GM21825 (cell line): ENCODE results near the gene PCDHGA9.
"Not testable (repeated sequence)": the region's sequence is repeated elsewhere in the genome, so short reads cannot be mapped to it uniquely, and the experiment has no call there.

Experiments
- ATAC-seq: cut with Tn5 transposase; IDR thresholded peaks from one replicate; pipeline ENCODE4 v1.9.1; 2021; ENCODE audit warnings: mild to moderate bottlenecking, moderate library complexity; ENCODE audit not compliant: unreplicated experiment

PCDHGA9 gene

DNA sequence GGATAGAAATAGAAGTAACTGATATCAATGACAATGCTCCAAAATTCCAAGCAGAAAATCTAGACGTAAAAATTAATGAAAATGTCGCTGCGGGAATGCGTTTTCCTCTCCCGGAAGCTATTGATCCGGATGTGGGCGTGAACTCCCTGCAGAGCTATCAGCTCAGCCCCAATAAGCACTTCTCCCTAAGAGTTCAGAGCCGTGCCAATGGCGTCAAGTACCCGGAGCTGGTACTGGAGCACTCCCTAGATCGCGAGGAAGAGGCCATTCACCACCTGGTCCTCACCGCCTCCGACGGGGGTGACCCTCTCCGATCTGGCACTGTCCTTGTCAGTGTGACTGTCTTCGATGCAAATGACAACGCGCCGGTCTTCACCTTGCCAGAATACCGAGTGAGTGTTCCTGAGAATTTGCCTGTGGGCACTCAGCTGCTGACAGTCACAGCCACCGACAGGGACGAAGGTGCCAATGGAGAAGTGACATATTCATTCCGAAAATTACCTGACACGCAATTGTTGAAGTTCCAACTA is 11.0 kb downstream of the PCDHGA9 start:
- no peak for ATAC-seq

DNA sequence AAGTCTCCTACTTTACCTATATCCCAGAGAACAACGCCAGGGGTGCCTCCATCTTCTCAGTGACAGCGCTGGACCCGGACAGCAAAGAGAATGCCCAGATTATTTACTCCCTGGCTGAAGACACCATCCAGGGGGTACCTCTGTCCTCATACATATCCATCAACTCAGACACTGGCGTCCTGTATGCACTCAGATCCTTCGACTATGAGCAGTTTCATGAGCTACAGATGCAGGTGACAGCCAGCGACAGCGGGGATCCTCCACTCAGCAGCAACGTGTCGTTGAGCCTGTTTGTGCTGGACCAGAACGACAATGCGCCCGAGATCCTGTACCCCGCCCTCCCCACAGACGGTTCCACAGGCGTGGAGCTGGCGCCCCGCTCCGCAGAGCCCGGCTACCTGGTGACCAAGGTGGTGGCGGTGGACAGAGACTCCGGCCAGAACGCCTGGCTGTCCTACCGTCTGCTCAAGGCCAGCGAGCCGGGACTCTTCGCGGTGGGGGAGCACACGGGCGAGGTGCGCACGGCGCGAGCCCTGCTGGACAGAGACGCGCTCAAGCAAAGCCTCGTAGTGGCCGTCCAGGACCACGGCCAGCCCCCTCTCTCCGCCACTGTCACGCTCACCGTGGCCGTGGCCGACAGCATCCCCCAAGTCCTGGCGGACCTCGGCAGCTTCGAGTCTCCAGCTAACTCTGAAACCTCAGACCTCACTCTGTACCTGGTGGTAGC is 12.1 kb downstream of the PCDHGA9 start:
- not testable (repeated sequence) for ATAC-seq

DNA sequence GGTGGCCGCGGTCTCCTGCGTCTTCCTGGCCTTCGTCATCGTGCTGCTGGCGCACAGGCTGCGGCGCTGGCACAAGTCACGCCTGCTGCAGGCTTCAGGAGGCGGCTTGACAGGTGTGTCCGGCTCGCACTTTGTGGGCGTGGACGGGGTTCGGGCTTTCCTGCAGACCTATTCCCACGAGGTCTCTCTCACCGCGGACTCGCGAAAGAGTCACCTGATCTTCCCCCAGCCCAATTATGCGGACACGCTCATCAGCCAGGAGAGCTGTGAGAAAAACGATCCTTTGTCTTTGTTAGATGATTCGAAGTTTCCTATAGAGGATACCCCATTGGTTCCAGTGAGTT is 12.7 kb downstream of the PCDHGA9 start:
- not testable (repeated sequence) for ATAC-seq

DNA sequence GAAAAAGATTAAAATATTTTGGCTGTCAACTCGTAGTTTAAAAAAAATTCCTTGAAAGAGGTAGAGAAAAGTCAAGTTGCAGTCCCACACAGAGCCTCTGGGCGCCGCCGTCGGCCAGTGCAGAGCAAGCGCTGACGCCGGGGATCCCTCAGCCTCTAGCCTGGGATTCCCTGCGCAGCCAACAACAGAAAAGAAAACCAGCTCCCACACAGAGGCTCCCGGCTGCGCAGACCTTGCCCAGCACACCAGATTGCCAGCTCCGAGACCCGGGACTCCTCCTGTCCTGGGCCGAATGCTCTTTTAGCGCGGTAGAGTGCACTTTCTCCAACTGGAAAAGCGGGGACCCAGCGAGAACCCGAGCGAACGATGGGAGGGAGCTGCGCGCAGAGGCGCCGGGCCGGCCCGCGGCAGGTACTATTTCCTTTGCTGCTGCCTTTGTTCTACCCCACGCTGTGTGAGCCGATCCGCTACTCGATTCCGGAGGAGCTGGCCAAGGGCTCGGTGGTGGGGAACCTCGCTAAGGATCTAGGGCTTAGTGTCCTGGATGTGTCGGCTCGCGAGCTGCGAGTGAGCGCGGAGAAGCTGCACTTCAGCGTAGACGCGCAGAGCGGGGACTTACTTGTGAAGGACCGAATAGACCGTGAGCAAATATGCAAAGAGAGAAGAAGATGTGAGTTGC is 15.1 kb downstream of the PCDHGA9 start, which contains the start of gene PCDHGB7:
PCDHGB7 (plus strand) TSS at position 184 of the 679 bp plus-strand sequence; CDS start at position 367, 183 bp downstream.
- peak; percentile 79 for ATAC-seq

DNA sequence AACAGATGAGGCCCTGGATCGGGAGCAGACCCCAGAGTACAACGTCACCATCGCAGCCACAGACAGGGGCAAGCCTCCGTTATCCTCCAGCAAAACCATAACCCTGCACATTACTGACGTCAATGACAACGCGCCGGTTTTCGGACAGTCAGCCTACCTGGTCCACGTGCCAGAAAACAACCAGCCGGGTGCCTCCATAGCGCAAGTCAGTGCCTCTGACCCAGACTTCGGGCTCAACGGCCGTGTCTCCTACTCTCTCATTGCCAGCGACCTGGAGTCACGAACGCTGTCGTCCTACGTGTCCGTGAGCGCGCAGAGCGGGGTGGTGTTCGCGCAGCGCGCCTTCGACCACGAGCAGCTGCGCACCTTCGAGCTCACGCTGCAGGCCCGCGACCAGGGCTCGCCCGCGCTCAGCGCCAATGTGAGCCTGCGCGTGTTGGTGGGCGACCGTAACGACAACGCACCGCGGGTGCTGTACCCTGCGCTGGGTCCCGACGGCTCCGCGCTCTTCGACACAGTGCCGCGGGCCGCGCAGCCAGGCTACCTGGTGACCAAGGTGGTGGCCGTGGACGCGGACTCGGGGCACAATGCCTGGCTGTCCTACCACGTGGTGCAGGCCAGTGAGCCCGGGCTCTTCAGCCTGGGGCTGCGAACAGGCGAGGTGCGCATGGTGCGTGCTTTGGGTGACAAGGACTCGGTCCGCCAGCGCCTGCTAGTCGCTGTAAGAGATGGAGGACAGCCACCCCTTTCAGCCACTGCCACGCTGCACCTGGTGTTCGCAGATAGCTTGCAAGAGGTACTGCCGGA is 16.7 kb downstream of the PCDHGA9 start:
- ATAC-seq, result no peak

DNA sequence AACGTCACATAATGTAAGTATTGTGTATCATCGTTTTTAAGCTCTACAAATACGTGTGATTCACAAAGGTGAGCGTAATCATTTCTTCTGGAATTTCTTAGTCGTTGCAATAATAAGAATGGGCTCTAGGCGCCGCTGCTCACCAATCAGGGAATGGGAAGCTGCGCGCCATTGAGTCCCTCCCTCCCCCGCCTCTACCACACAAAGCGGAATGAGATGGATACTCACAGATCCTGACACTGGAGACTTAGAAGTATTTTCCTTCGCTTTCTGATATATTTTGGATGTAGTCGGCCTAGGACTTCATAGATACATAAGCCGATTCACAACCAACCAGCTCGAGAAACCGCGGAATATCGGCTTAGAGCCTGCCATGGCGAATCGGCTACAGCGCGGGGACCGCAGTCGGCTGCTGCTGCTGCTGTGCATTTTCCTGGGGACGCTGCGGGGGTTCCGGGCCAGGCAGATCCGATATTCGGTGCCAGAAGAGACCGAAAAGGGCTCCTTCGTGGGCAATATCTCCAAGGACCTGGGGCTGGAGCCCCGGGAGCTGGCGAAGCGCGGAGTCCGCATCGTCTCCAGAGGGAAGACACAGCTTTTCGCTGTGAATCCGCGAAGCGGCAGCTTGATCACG is 18.4 kb downstream of the PCDHGA9 start, which contains the start of gene PCDHGA11:
PCDHGA11 (plus strand) TSS at position 197 of the 634 bp plus-strand sequence; CDS start at position 374, 177 bp downstream.
- ATAC-seq, result peak; percentile 56

DNA sequence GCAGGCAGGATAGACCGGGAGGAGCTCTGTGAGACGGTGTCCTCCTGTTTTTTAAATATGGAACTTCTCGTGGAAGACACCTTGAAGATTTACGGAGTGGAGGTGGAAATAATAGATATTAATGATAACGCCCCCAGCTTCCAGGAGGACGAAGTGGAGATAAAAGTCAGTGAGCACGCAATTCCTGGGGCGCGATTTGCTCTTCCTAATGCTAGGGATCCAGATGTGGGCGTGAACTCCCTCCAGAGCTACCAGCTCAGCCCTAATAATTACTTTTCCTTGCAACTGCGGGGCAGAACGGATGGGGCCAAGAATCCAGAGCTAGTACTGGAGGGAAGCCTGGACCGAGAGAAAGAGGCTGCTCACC is 18.9 kb downstream of the PCDHGA9 start:
- ATAC-seq, result no peak

DNA sequence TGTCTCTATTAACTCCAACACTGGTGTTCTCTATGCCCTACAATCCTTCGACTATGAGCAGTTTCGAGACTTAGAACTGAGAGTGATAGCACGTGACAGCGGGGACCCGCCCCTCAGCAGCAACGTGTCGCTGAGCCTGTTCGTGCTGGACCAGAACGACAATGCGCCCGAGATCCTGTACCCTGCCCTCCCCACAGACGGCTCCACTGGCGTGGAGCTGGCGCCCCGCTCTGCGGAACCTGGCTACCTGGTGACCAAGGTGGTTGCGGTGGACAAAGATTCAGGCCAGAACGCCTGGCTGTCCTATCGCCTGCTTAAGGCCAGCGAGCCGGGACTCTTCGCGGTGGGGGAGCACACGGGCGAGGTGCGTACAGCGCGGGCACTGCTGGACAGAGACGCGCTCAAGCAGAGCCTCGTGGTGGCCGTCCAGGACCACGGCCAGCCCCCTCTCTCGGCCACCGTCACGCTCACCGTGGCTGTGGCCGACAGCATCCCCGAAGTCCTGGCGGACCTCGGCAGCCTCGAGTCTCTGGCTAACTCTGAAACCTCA is 20.2 kb downstream of the PCDHGA9 start:
- ATAC-seq, result no peak

DNA sequence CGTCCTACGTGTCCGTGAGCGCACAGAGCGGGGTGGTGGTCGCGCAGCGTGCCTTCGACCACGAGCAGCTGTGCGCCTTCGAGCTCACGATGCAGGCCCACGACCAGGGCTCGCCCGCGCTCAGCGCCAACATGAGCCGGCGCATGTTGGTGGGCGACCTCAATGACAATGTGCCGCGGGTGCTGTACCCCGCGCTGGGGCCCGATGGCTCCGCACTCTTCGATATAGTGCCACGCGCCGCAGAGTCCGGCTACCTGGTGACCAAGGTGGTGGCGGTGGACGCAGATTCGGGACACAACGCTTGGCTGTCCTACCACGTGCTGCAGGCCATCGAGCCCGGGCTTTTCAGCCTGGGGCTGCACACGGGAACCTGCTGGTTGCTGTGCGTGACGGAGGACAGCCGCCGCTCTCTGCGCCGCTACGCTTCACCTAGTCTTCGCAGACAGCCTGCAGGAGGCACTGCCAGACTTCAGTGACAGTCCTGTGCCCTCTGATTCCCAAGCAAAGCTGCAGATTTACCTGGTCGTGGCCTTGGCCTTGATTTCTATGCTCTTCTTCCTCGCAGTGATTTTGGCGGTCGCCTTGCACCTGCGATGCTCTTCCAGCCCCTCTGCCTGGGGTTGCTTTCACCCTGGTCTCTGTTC is 25.3 kb downstream of the PCDHGA9 start:
- ATAC-seq, result no peak

DNA sequence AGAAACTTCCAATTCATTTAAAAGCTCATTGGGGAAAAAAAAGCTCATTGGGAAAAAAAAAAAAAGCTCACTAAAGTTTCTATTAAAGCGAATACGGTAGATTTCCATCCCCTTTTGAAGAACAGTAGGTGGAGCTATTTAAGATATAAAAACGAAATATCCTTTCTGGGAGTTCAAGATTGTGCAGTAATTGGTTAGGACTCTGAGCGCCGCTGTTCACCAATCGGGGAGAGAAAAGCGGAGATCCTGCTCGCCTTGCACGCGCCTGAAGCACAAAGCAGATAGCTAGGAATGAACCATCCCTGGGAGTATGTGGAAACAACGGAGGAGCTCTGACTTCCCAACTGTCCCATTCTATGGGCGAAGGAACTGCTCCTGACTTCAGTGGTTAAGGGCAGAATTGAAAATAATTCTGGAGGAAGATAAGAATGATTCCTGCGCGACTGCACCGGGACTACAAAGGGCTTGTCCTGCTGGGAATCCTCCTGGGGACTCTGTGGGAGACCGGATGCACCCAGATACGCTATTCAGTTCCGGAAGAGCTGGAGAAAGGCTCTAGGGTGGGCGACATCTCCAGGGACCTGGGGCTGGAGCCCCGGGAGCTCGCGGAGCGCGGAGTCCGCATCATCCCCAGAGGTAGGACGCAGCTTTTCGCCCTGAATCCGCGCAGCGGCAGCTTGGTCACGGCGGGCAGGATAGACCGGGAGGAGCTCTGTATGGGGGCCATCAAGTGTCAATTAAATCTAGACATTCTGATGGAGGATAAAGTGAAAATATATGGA is 27.9 kb downstream of the PCDHGA9 start, which contains the start of gene PCDHGA12:
PCDHGA12 (plus strand) TSS at position 176 of the 782 bp plus-strand sequence; CDS start at position 429, 253 bp downstream.
- ATAC-seq, result peak; percentile 88

DNA sequence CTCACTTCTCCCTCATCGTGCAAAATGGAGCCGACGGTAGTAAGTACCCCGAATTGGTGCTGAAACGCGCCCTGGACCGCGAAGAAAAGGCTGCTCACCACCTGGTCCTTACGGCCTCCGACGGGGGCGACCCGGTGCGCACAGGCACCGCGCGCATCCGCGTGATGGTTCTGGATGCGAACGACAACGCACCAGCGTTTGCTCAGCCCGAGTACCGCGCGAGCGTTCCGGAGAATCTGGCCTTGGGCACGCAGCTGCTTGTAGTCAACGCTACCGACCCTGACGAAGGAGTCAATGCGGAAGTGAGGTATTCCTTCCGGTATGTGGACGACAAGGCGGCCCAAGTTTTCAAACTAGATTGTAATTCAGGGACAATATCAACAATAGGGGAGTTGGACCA is 28.7 kb downstream of the PCDHGA9 start:
- ATAC-seq, result no peak

DNA sequence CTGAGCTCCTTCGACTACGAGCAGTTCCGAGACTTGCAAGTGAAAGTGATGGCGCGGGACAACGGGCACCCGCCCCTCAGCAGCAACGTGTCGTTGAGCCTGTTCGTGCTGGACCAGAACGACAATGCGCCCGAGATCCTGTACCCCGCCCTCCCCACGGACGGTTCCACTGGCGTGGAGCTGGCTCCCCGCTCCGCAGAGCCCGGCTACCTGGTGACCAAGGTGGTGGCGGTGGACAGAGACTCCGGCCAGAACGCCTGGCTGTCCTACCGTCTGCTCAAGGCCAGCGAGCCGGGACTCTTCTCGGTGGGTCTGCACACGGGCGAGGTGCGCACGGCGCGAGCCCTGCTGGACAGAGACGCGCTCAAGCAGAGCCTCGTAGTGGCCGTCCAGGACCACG is 29.7 kb downstream of the PCDHGA9 start:
- not testable (repeated sequence) for ATAC-seq

DNA sequence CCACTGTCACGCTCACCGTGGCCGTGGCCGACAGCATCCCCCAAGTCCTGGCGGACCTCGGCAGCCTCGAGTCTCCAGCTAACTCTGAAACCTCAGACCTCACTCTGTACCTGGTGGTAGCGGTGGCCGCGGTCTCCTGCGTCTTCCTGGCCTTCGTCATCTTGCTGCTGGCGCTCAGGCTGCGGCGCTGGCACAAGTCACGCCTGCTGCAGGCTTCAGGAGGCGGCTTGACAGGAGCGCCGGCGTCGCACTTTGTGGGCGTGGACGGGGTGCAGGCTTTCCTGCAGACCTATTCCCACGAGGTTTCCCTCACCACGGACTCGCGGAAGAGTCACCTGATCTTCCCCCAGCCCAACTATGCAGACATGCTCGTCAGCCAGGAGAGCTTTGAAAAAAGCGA is 30.1 kb downstream of the PCDHGA9 start:
- not testable (repeated sequence) for ATAC-seq

DNA sequence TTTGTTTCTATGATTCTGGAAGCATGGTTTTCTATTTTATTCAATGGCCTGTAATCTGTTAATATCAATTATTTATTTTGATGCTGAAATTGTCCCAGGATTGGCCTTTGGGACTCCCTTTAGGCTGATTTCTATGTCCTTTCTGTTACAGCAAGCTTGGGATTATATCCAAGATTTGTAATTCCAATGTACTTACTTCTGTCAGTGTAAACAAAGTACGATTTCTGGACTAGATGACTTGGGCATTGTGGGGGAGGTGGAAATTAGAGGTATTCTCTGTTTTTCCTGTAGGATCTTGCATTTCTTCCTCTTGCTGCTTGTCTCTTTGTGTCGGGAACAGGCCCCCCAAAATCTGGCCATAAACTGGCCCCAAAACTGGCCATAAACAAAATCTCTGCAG is 31.4 kb downstream of the PCDHGA9 start:
- no peak for ATAC-seq

DNA sequence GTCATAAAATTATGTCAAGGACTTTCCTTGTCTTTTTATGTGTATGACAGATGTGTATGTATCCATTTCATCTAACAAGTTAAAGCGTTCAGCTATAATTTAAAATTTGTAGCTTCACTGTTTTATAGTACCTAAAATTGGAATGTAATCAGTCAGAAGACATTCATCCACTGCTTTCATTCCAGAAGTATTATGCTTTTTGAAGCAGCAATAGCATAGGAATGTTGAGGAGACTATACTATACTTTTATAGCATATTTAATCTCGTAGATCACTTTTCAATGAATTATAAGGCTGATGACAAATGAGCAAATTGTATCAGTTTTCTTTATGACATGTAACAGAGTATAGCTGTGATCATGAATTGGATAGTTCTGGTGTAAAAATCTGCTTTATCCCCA is 34.6 kb downstream of the PCDHGA9 start:
- ATAC-seq, result no peak

DNA sequence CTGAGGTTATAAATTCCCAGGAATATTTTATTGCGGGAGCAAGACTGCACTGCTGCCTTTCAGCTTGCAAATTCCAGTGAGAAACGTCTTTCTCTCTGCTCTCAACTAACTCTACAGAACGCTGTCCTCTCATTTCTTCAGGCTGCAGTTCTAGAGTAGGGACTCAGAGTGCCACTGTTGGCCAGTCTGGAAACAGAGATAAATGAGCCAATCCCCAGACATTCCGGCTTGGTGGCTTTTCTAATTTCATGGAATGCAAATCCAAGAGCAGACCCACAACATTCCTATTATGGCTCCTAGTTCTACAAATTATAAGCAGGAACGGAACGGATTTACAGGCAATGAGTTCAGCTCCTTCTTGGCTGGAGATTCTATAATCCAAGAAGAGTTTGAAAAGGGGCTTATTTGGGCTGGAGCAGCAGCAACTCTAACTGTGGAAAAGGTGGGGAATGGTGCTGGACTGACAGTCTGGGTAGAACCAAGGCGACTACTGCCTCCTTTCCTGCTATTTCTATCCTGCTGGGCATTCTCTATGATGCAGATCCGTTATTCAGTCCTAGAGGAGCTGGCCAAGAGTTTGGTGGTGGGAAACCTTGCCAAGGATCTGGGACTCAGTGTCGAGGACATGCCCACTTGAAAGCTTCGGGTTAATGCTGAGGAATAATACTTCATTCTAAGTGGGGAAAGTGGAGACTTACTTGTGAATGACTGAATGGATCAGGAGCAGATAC is 37.0 kb downstream of the PCDHGA9 start:
- no peak for ATAC-seq

DNA sequence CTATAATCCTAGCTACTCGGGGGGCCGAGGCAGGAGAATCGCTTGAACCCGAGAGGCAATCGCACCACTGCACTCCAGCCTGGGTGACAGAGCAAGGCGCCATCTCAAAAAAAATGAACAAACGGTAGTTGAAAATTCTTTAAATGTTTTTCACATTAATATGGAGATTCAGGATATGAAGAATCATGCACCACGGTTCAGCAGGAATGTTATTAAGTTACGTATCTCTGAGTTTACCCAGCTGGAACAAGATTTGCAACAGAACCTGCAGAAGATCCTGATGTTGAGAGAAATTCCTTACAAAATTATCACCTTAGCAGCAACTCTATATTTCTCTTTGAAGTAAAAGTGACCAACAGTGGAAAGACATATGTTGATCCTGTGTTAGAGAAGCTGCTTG is 37.8 kb downstream of the PCDHGA9 start:
- no peak for ATAC-seq

DNA sequence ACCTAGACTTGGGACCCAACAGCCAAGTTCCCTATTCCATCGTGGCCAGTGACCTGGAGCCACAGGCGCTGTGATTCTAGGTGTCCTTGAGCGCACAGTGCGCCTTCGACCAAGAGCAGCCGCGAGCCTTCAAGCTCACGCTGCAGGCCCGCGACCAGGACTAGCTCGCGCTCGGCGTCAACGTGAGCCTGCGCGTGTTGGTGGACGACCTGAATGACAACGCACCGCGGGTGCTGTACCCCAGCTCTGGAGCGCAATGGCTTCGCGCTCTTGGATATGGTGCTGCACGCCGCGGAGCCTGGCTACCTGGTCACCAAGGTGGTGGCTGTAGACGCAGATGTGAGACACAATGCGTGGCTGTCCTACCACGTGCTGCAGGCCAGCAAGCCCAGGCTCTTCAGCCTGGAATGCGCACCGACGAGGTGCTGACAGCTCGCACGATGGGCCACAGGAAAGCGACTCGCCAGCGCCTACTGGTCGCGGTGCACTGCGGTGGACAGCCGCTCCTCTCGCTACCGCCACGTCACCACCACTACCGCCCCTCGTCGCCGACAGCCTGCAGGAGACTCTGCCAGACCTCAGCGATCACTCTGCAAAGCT is 39.1 kb downstream of the PCDHGA9 start:
- no peak for ATAC-seq
